HT-29 (cell line): ENCODE data around the gene NAA60. TPM values are rescaled to one million over a fixed set of nuclear protein-coding genes. Genes with fewer than 3 reads are reported as not detected.

Experiments
- small RNA-seq: library from RNA; depleted of rRNA; stranded (forward); fragments of <200 nt; gene quantifications from one replicate; pipeline ENCODE3, GENCODE V24; 2014
- total RNA-seq: library from RNA; depleted of rRNA; stranded (reverse); fragments of >200 nt; shearing (Covaris generic); gene quantifications from 2 replicates; pipeline ENCODE4 v1.2.3, GENCODE V29; 2014; rRNA removed

The NAA60 gene
- total RNA-seq, 1 experiment from 2014 or later = 19.4 TPM

Small RNA genes lying within 50 kb of the gene (small RNA-seq; reads per million reads assigned to genes)
- not detected for gene MIR6126

Other genes starting within 250 kb of the NAA60 start
- 5.6 and 8.6 TPM in 2 replicates for gene ZNF200, start 208.5 kb upstream of the NAA60 start, total RNA-seq
- 0.13 TPM in 1 of 2 replicates, not detected in the other for gene MEFV, start 187.0 kb upstream of the NAA60 start, total RNA-seq
- gene ZNF263, start 160.2 kb upstream of the NAA60 start, total RNA-seq = 102 and 106 TPM in 2 replicates
- gene TIGD7, start 138.2 kb upstream of the NAA60 start, total RNA-seq = not detected in 2 replicates
- 0.41 and 0.91 TPM in 2 replicates for gene ZNF75A, start 138.2 kb upstream of the NAA60 start, total RNA-seq
- gene OR2C1, start 87.8 kb upstream of the NAA60 start, total RNA-seq = not detected in 2 replicates
- 9.0 and 9.8 TPM in 2 replicates for gene ZSCAN32, start 42.7 kb upstream of the NAA60 start, total RNA-seq
- 6.6 and 13.9 TPM in 2 replicates for gene ZNF174, start 42.5 kb upstream of the NAA60 start, total RNA-seq
- 0.76 and 1.2 TPM in 2 replicates for gene ZNF597, start 176 bp upstream of the NAA60 start, total RNA-seq
- gene C16orf90, start 51.8 kb downstream of the NAA60 start, total RNA-seq = not detected in 2 replicates
- gene CLUAP1, start 57.3 kb downstream of the NAA60 start, total RNA-seq = 1.1 and 2.1 TPM in 2 replicates
- not detected in 2 replicates for gene NLRC3, start 133.7 kb downstream of the NAA60 start, total RNA-seq
- 6.1 and 6.4 TPM in 2 replicates for gene SLX4, start 167.9 kb downstream of the NAA60 start, total RNA-seq
- 27.1 and 46.6 TPM in 2 replicates for gene DNASE1, start 211.0 kb downstream of the NAA60 start, total RNA-seq